Activated naive CD4-positive, alpha-beta T cell treated with anti-CD3 and anti-CD28 coated beads for 36 hours (primary cell): ENCODE data around the gene CCDC174. TPM values are rescaled to one million over a fixed set of nuclear protein-coding genes. Genes with fewer than 3 reads are reported as not detected.
"Not testable (repeated sequence)": the region's sequence is repeated elsewhere in the genome, so short reads cannot be mapped to it uniquely, and the experiment has no call there.

Experiments used
- CTCF ChIA-PET: fragments of 350-600 bp; sonication (Branson Sonifier 250); formaldehyde crosslinking; loops from one replicate; lab custom pipeline; 2021; ENCODE audit warnings: antibody characterized with exemption; lab: Charles Lee
- DNase-seq: peaks from one replicate; pipeline ENCODE4 v3.0.0-alpha.2; 2020
- H3K27ac Mint-ChIP-seq: one replicate; pipeline ENCODE4 v1.8.0; 2021; ENCODE audit warnings: mild to moderate bottlenecking, mixed read lengths
- H3K27me3 Mint-ChIP-seq: one replicate; pipeline ENCODE4 v1.8.0; 2021; ENCODE audit warnings: low read depth, mixed read lengths
- H3K36me3 Mint-ChIP-seq: one replicate; pipeline ENCODE4 v1.8.0; 2021; ENCODE audit warnings: low read depth, mixed read lengths
- H3K4me1 Mint-ChIP-seq: one replicate; pipeline ENCODE4 v1.8.0; 2021; ENCODE audit warnings: low read depth, mixed read lengths
- H3K4me3 Mint-ChIP-seq: one replicate; pipeline ENCODE4 v1.8.0; 2021; ENCODE audit warnings: mild to moderate bottlenecking, moderate library complexity, mixed read lengths
- H3K9me3 Mint-ChIP-seq: one replicate; pipeline ENCODE4 v1.8.0; 2021; ENCODE audit warnings: mixed read lengths
- intact Hi-C: fragments of 100-400 bp; cut with micrococcal nuclease; formaldehyde crosslinking; loops from one replicate; pipeline ENCODE4 v1.15.1; 2023
- total RNA-seq, 2 experiments: library from RNA; stranded (reverse); gene quantifications; one replicate each; pipeline ENCODE4 v1.2.3, GENCODE V29; 2021

CCDC174 gene
- total RNA-seq, 2 experiments from 2014 or later, result 16.1 to 20.7 TPM

GRCh38 chr3:14645453-14645852 is 6.1 kb upstream of the CCDC174 start:
- H3K36me3 Mint-ChIP-seq, result no peaks in the 10 kb centered on the region
- no peaks in the 10 kb centered on the region for H3K27me3 Mint-ChIP-seq
- no peak for DNase-seq
- H3K4me3 Mint-ChIP-seq, result no peak overlapping the region
- H3K9me3 Mint-ChIP-seq, result no peaks in the 10 kb centered on the region
- CTCF ChIA-PET, result no interaction called here
- no peak overlapping the region for H3K27ac Mint-ChIP-seq
- H3K4me1 Mint-ChIP-seq, result peaks cover 7% of the 10 kb centered on the region
- intact Hi-C loops, result no loop called here

GRCh38 chr3:14646131-14646573 is 5.4 kb upstream of the CCDC174 start:
- CTCF ChIA-PET, result no interaction called here
- H3K27me3 Mint-ChIP-seq, result no peaks in the 10 kb centered on the region
- intact Hi-C loops, result no loop called here
- H3K36me3 Mint-ChIP-seq, result no peaks in the 10 kb centered on the region
- H3K4me3 Mint-ChIP-seq, result no peak overlapping the region
- no peak overlapping the region for H3K27ac Mint-ChIP-seq
- DNase-seq, result no peak
- H3K4me1 Mint-ChIP-seq, result peaks cover 10% of the 10 kb centered on the region
- no peaks in the 10 kb centered on the region for H3K9me3 Mint-ChIP-seq

DNA sequence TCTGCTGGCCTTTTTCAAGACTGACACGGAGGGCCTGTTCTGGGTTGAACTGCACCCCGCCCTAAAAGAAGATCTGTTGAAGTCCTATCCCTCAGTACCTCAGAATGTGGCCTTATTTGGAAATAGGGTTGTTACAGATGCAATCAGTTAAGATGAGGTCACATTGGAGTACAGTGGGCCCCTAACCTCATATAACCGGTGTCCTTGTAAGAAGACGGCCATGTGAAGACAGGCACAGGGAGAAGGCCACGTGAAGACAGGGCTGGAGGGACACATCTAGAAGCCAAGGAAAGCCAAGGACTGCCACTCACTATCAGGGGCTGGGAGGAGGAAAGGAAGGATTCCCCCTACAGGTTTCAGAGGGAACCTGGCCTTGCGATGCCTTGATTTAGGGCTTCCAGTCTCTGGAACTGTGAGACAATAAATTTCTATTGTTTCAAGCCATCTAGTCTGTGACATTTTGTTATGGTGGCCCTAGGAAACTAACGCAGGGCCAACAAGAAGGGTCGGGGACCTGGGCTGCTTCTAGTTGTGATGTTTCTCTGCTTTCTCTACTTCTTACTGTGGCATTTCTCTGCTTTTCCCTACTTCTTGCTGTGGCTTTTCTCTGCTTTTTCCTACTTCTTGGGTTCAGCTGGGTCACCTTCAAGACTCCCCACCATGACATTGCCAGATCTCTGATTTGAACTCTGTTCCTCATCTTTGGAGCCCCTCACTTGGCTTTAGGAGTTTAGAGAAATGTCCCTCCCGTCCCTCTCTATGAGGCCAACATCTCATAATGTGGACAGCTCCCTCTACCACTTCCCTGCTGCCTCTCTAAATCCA is 4.8 kb upstream of the CCDC174 start:
- H3K4me1 Mint-ChIP-seq, result peaks cover 10% of the 10 kb centered on the region
- no peak overlapping the region for H3K4me3 Mint-ChIP-seq
- no peak for DNase-seq
- H3K27me3 Mint-ChIP-seq, result no peaks in the 10 kb centered on the region
- H3K9me3 Mint-ChIP-seq, result no peaks in the 10 kb centered on the region
- CTCF ChIA-PET, result interaction anchor here (1.4 kb wide), 1 partner anchor 12 kb away, joined by 3 read pairs; no protein-coding TSS in a partner anchor
- H3K27ac Mint-ChIP-seq, result no peak overlapping the region
- H3K36me3 Mint-ChIP-seq, result peaks cover under 1% of the 10 kb centered on the region
- intact Hi-C loops, result no loop called here

DNA sequence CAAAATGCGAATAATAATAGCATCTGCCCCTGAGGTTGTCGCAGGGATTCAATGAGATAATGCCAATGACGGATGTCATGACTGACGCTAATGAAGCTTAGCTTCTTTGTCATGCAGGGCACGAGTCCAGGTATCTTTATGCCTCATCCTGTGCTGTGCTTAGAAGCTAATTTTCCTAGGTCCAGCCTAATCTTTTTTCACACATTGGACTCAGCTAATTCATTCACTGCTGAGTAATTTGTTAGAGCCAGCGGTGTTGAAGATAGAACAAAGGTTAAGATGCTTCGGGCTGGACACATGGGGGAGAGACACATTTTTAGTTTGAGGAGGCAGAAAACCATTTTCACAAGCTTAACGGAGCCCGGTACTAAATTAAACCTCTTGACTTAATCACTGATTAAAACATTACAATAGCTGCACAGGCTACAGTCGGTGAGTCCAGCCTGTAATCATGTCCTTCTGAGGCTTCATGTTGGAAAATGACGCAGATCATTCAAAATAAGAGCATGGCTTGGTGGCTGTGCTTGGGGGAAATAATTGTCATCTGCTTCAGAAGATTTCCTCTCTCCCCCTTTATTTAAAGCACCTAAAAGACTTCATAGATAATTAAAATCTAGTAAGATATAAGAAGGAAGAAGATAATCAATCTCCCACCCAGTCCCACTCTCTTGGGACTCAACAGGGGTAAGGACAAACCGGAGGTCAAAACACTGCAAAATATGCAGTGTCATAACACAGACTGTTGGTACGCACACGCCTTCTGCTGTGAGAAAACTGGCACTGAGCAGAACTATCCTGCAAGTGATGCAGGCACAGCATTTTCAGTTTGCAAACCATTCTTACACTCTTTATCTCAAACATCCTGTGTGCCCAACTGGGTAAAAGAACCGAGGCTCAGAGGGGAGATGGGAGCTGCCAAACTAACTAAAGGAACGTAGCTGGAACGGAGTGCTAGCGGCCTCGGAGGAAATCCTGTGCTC is 3.3 kb upstream of the CCDC174 start:
- H3K36me3 Mint-ChIP-seq, result peaks cover 6% of the 10 kb centered on the region
- H3K4me1 Mint-ChIP-seq, result peaks cover 20% of the 10 kb centered on the region
- no peak overlapping the region for H3K27ac Mint-ChIP-seq
- H3K27me3 Mint-ChIP-seq, result no peaks in the 10 kb centered on the region
- CTCF ChIA-PET, result interaction anchor here (1.4 kb wide), 2 partner anchors 13 to 15 kb away, joined by 3 read pairs; no protein-coding TSS in a partner anchor
- no peak for DNase-seq
- intact Hi-C loops, result no loop called here
- H3K4me3 Mint-ChIP-seq, result no peak overlapping the region
- no peaks in the 10 kb centered on the region for H3K9me3 Mint-ChIP-seq

- no peak for DNase-seq
- Mint-ChIP-seq H3K4me3 (no peak overlapping the region), H3K4me1 (peaks cover 29% of the 10 kb centered on the region), H3K27ac (no peak overlapping the region), H3K36me3 (peaks cover 6% of the 10 kb centered on the region), H3K27me3 (no peaks in the 10 kb centered on the region), H3K9me3 (no peaks in the 10 kb centered on the region)
- CTCF ChIA-PET, result interaction anchor here (0.9 to 1.4 kb wide), 2 partner anchors 8 to 16 kb away, joined by 3 to 4 read pairs; no protein-coding TSS in a partner anchor
- intact Hi-C loops, result no loop called here
These were observed 2.1 kb upstream of the CCDC174 start for GRCh38 chr3:14649466-14649865.

- peaks cover 6% of the 10 kb centered on the region for H3K36me3 Mint-ChIP-seq
- H3K27me3 Mint-ChIP-seq, result no peaks in the 10 kb centered on the region
- no peak for DNase-seq
- no peaks in the 10 kb centered on the region for H3K9me3 Mint-ChIP-seq
- peaks cover 29% of the 10 kb centered on the region for H3K4me1 Mint-ChIP-seq
- H3K27ac Mint-ChIP-seq, result peak overlapping the region; percentile 98
- intact Hi-C loops, result loop anchor here (2.0 to 5.0 kb wide), 6 partner anchors 247 to 1638 kb away; partner anchors contain the start of genes CAPN7, CHCHD4, EAF1 and METTL6
- peak overlapping the region; percentile 99 for H3K4me3 Mint-ChIP-seq
- CTCF ChIA-PET, result no interaction called here
These were observed 1.4 kb upstream of the CCDC174 start for GRCh38 chr3:14650193-14650592.

GRCh38 chr3:14652360-14652907 is 872 bp downstream of the CCDC174 start:
- peaks cover 14% of the 10 kb centered on the region for H3K36me3 Mint-ChIP-seq

DNA sequence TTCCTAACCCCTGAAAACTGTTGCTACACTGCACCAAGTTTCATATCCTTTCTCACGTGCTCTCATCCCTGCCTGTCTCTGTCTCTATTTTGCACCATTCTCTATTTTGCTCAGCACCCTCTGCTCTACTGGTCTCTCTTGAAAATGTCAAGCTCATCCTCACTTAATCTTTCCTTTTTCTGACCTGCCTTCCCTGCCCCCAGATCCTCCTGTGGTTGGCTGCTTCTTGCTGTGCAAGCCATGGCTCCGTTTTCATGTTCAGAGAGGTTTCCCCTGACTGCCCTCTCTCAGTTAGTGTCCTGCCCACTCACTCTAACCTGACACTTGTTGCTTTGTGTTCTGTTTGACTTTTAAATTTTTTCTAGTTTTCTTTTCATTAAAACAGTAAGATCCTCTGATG is 6.0 kb downstream of the CCDC174 start:
- intact Hi-C loops, result no loop called here
- peaks cover 37% of the 10 kb centered on the region for H3K36me3 Mint-ChIP-seq
- CTCF ChIA-PET, result interaction anchor here (0.6 kb wide), 1 partner anchor 368 kb away, joined by 4 read pairs; no protein-coding TSS in a partner anchor

More at GRCh38 chr3:14652360-14652907, 872 bp downstream of the CCDC174 start:
- intact Hi-C loops, result loop anchor here (5.0 kb wide), 4 partner anchors 530 to 1640 kb away; partner anchors contain the start of genes CHCHD4, EAF1 and METTL6
- not testable (repeated sequence) for H3K27me3 Mint-ChIP-seq, H3K9me3 Mint-ChIP-seq, DNase-seq
- CTCF ChIA-PET, result interaction anchor here (1.4 to 1.9 kb wide), 2 partner anchors 20 to 144 kb away, joined by 6 to 7 read pairs; no protein-coding TSS in a partner anchor
- peak overlapping the region; percentile 99 for H3K4me3 Mint-ChIP-seq
- H3K27ac Mint-ChIP-seq, result peak overlapping the region; percentile 98
- peaks cover 41% of the 10 kb centered on the region for H3K4me1 Mint-ChIP-seq

GRCh38 chr3:14658978-14659377 is 7.4 kb downstream of the CCDC174 start:
- peaks cover 43% of the 10 kb centered on the region for H3K36me3 Mint-ChIP-seq

More for the DNA sequence above, 6.0 kb downstream of the CCDC174 start:
- no peaks in the 10 kb centered on the region for H3K27me3 Mint-ChIP-seq
- DNase-seq, result no peak
- H3K4me3 Mint-ChIP-seq, result no peak overlapping the region
- no peaks in the 10 kb centered on the region for H3K9me3 Mint-ChIP-seq
- H3K4me1 Mint-ChIP-seq, result peaks cover 37% of the 10 kb centered on the region
- peak overlapping the region; percentile 41 for H3K27ac Mint-ChIP-seq

DNA sequence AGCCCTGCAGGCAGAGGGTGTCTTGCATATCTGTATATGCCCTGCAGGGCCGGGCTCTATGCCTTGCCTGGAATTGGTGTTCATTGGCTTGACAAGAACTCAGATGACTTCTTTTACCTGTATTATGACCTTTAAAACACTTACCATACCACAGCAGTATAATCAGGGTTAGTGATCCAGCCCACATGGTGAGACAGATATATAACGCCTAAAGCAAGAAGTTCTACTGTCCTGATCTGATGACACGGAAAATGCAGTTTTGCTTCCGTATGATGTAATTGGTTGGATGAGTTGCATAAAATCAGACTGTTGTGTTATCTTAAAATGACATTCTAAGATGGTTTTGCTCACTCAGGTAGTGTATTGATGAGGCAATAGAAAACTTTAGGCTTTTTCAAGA is 9.4 kb downstream of the CCDC174 start:
- Mint-ChIP-seq H3K9me3 (no peaks in the 10 kb centered on the region), H3K4me3 (no peak overlapping the region), H3K27me3 (no peaks in the 10 kb centered on the region), H3K36me3 (peaks cover 47% of the 10 kb centered on the region), H3K4me1 (peaks cover 18% of the 10 kb centered on the region), H3K27ac (peak overlapping the region; percentile 82)
- intact Hi-C loops, result no loop called here
- DNase-seq, result peak; percentile 15
- CTCF ChIA-PET, result no interaction called here

More at GRCh38 chr3:14658978-14659377, 7.4 kb downstream of the CCDC174 start:
- no peak for DNase-seq
- intact Hi-C loops, result no loop called here
- Mint-ChIP-seq H3K4me1 (peaks cover 24% of the 10 kb centered on the region), H3K9me3 (no peaks in the 10 kb centered on the region), H3K27me3 (no peaks in the 10 kb centered on the region), H3K27ac (peak overlapping the region; percentile 9), H3K4me3 (no peak overlapping the region)
- CTCF ChIA-PET, result no interaction called here

DNA sequence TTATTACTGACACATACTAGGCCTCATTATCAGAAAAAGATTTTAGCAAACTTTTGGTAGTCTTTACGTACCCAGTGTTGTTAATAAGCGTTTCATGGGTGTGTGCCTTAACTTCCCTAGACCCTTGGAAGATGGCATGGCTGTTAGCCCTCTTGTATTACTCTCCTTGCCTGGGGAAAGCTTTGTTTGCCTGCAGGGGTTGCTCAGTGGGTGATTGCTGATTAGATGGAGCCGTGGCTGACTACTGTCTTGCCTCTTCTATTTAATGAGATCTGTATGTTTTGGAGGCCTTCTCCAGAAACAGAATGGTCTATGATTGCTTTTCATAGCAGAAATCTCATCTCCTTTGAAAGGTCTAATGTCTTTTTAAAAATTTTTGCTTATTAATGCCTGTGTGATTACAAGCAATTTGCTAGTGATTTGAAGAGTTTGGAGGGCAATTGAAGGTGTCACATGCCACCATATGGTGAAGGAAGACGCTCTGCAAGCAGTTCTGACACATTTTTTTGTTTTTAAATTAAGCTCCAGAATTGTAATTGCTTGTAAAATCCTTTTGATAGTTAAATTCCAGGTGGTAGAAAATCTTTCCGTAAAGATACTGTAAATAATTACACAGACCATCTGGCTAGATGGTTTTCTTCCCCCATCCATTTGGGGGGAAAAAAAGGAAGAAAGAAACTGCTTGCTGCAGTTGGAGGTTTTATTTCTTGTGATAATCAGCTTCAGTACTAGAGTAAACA is 12.0 kb downstream of the CCDC174 start:
- no peak for DNase-seq
- CTCF ChIA-PET, result no interaction called here
- intact Hi-C loops, result no loop called here

More for the DNA sequence above, 12.0 kb downstream of the CCDC174 start:
- Mint-ChIP-seq H3K9me3 (no peaks in the 10 kb centered on the region), H3K27ac (no peak overlapping the region), H3K36me3 (peaks cover 48% of the 10 kb centered on the region), H3K4me1 (peaks cover 8% of the 10 kb centered on the region), H3K27me3 (no peaks in the 10 kb centered on the region), H3K4me3 (no peak overlapping the region)
